Karpas-422 (cell line): ENCODE data around the gene TPX2. TPM values are rescaled to one million over a fixed set of nuclear protein-coding genes. Genes with fewer than 3 reads are reported as not detected.

Experiments used
- DNase-seq: peaks from one replicate; pipeline ENCODE4 v3.0.0-alpha.2; 2015
- H2AFZ ChIP-seq: fragments of 200-600 bp; sonication (generic); 2 replicates; pipeline ENCODE4 v1.6.1; 2014; ENCODE audit warnings: antibody characterized with exemption, low read length, mixed read lengths
- H3K27ac ChIP-seq: fragments of 200-600 bp; sonication (generic); 2 replicates; pipeline ENCODE4 v1.5.1; 2014; ENCODE audit warnings: mild to moderate bottlenecking, low read length, moderate library complexity
- H3K27me3 ChIP-seq: fragments of 200-600 bp; sonication (generic); 2 replicates; pipeline ENCODE4 v1.6.1; 2014; ENCODE audit warnings: low read length, mixed read lengths
- H3K36me3 ChIP-seq: fragments of 200-600 bp; sonication (generic); 2 replicates; pipeline ENCODE4 v1.6.1; 2014; ENCODE audit warnings: low read length, mixed read lengths; ENCODE audit not compliant: insufficient read depth
- H3K4me1 ChIP-seq: fragments of 200-600 bp; sonication (generic); 2 replicates; pipeline ENCODE4 v1.6.1; 2014; ENCODE audit warnings: mild to moderate bottlenecking, low read length, mixed read lengths
- H3K4me2 ChIP-seq: fragments of 200-600 bp; sonication (generic); 2 replicates; pipeline ENCODE4 v1.6.1; 2014; ENCODE audit warnings: low read length, low read depth, mild to moderate bottlenecking; ENCODE audit not compliant: poor library complexity, severe bottlenecking
- H3K4me3 ChIP-seq: fragments of 200-600 bp; sonication (generic); 2 replicates; pipeline ENCODE4 v1.5.1; 2014; ENCODE audit warnings: mild to moderate bottlenecking, antibody characterized with exemption, low read length, mixed read lengths
- H3K79me2 ChIP-seq: fragments of 200-600 bp; sonication (generic); 2 replicates; pipeline ENCODE4 v1.6.1; 2014; ENCODE audit warnings: mild to moderate bottlenecking, low read length, mixed read lengths
- H3K9ac ChIP-seq: fragments of 200-600 bp; sonication (generic); 2 replicates; pipeline ENCODE4 v1.6.0; 2014; ENCODE audit warnings: low read length
- H3K9me2 ChIP-seq: fragments of 200-600 bp; sonication (generic), shearing (Covaris generic); replicated peaks from 2 replicates; pipeline ENCODE4 v1.6.0; 2014; ENCODE audit warnings: mild to moderate bottlenecking, low read length, moderate library complexity; ENCODE audit not compliant: insufficient read depth
- H3K9me3 ChIP-seq: fragments of 300-700, 200-600 bp; sonication (generic); 2 replicates; pipeline ENCODE4 v1.6.1; 2014; ENCODE audit warnings: low read length, mixed read lengths
- H4K20me1 ChIP-seq: fragments of 200-600 bp; sonication (generic); 2 replicates; pipeline ENCODE4 v1.6.1; 2014; ENCODE audit warnings: mild to moderate bottlenecking, antibody characterized with exemption, low read length, low read depth; ENCODE audit not compliant: insufficient read depth
- total RNA-seq: library from RNA; depleted of rRNA; stranded (reverse); fragments of >200 nt; shearing (Covaris generic); gene quantifications from 2 replicates; pipeline ENCODE4 v1.2.3, GENCODE V29; 2014; ENCODE audit warnings: low replicate concordance

Gene TPX2
- total RNA-seq, 1 experiment from 2014 or later: 55.5 TPM

DNA sequence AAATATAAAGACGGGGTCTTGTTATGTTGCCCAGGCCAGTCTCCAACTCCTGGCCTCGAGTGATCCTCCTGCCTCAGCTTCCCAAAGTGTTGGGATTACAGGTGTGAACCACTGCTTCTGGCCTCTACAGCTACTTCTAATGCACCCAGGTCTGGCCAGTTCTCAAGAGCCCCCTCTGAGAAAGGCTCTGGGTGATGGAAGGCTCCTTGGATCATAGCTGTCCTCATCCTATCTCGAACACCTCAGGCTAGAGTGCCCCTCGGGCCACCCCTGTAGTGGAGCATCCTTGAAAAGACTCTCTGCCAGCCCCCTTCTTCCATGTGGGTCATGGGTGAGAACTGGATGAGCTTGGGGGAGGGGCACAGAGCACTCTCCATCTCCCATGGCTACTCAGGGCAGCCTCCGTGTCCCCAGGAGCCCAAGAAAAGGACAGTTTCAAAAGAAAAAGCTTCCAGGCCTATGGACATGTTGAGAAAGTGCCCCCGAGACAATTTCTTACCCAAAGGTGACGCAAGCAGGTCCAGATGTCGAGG is 79.4 kb downstream of the TPX2 start:
- Histone ChIP-seq H3K9me2 (no peaks in the 10 kb centered on the region), H2AFZ (no peak overlapping the region), H3K27ac (no peak overlapping the region), H3K27me3 (no peaks in the 10 kb centered on the region), H3K4me3 (no peak overlapping the region), H3K4me1 (peaks cover 5% of the 10 kb centered on the region; the same call in 1 of the 2 replicates), H3K36me3 (no peaks in the 10 kb centered on the region), H3K4me2 (no peak overlapping the region), H4K20me1 (no peaks in the 10 kb centered on the region), H3K79me2 (no peaks in the 10 kb centered on the region), H3K9ac (no peak overlapping the region), H3K9me3 (no peaks in the 10 kb centered on the region)
- DNase-seq: no peak

DNA sequence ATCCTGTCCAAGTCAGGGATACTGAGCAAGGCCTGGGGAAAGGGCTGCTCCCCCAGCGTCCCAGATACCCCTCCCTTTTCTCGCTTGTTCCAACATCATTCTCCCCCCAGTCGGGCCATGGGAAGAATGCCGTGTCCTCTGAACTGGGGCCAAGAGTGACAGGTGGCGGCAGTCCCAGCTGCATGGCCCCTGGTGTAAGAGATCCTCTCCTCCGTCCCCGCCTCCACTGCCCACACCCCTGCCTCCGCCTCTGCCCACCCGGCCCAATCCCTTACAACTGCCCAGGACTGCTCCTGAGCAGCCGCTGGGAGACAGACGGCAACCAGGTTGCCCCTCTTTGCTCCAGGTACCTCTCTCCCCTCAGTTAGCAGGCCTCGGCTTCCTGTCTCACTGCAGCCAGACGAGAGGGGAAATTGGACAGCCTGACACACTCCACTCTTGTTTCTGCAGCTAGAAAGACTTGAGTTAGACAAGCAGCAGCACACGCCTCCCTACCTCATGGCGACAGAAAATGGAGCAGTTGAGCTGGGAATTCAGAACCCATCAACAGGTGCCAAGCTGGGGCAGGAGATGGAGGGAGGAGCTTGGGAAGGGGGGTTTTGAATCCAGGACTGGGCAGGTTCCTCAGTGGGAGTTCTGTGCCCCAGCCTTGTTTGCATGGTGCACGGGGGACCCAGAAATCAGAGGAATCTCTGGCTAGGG is 80.1 kb downstream of the TPX2 start, which contains the start of gene MYLK2:
TSS of gene MYLK2 (plus strand) at position 274 of the 702 bp plus-strand sequence. CDS start at position 499, 225 bp downstream.
- Histone ChIP-seq H3K4me1 (peaks cover 5% of the 10 kb centered on the region; the same call in 1 of the 2 replicates), H2AFZ (no peak within 1 kb of the TSS), H3K79me2 (no peaks in the 10 kb centered on the region), H3K27ac (no peak within 1 kb of the TSS), H3K4me2 (no peak within 1 kb of the TSS), H3K9ac (no peak within 1 kb of the TSS), H3K36me3 (no peaks in the 10 kb centered on the region), H4K20me1 (no peaks in the 10 kb centered on the region), H3K27me3 (no peaks in the 10 kb centered on the region), H3K9me2 (no peaks in the 10 kb centered on the region), H3K4me3 (no peak within 1 kb of the TSS), H3K9me3 (no peaks in the 10 kb centered on the region)
- no peak for DNase-seq

DNA sequence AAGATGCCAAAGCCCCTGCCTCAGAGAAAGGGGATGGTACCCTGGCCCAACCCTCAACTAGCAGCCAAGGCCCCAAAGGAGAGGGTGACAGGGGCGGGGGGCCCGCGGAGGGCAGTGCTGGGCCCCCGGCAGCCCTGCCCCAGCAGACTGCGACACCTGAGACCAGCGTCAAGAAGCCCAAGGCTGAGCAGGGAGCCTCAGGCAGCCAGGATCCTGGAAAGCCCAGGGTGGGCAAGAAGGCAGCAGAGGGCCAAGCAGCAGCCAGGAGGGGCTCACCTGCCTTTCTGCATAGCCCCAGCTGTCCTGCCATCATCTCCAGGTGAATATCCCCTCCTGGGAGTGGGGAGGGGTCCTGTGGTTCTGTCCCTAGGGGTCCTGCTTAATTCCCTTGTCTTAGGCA is 81.1 kb downstream of the TPX2 start:
- Histone ChIP-seq H3K9me3 (no peaks in the 10 kb centered on the region), H3K79me2 (no peaks in the 10 kb centered on the region), H3K27me3 (no peaks in the 10 kb centered on the region), H3K9ac (no peak overlapping the region), H3K4me2 (no peak overlapping the region), H3K4me1 (peaks cover 5% of the 10 kb centered on the region; the same call in 1 of the 2 replicates), H3K9me2 (no peaks in the 10 kb centered on the region), H3K4me3 (no peak overlapping the region), H4K20me1 (no peaks in the 10 kb centered on the region), H3K27ac (no peak overlapping the region), H2AFZ (no peak overlapping the region), H3K36me3 (no peaks in the 10 kb centered on the region)
- DNase-seq: no peak

DNA sequence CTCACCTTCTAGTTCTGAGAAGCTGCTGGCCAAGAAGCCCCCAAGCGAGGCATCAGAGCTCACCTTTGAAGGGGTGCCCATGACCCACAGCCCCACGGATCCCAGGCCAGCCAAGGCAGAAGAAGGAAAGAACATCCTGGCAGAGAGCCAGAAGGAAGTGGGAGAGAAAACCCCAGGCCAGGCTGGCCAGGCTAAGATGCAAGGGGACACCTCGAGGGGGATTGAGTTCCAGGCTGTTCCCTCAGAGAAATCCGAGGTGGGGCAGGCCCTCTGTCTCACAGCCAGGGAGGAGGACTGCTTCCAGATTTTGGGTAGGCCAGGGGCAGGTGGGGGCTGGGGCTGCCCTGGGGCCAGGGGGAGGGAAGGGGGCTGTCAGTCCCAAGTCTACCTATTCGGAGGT is 82.3 kb downstream of the TPX2 start:
- DNase-seq: no peak
- Histone ChIP-seq H3K4me3 (no peak overlapping the region), H3K9me2 (no peaks in the 10 kb centered on the region), H3K9me3 (no peaks in the 10 kb centered on the region), H3K9ac (no peak overlapping the region), H3K79me2 (no peaks in the 10 kb centered on the region), H3K4me1 (peaks cover 5% of the 10 kb centered on the region; the same call in 1 of the 2 replicates), H3K36me3 (no peaks in the 10 kb centered on the region), H3K4me2 (no peak overlapping the region), H3K27ac (no peak overlapping the region), H3K27me3 (no peaks in the 10 kb centered on the region), H4K20me1 (no peaks in the 10 kb centered on the region), H2AFZ (no peak overlapping the region)

DNA sequence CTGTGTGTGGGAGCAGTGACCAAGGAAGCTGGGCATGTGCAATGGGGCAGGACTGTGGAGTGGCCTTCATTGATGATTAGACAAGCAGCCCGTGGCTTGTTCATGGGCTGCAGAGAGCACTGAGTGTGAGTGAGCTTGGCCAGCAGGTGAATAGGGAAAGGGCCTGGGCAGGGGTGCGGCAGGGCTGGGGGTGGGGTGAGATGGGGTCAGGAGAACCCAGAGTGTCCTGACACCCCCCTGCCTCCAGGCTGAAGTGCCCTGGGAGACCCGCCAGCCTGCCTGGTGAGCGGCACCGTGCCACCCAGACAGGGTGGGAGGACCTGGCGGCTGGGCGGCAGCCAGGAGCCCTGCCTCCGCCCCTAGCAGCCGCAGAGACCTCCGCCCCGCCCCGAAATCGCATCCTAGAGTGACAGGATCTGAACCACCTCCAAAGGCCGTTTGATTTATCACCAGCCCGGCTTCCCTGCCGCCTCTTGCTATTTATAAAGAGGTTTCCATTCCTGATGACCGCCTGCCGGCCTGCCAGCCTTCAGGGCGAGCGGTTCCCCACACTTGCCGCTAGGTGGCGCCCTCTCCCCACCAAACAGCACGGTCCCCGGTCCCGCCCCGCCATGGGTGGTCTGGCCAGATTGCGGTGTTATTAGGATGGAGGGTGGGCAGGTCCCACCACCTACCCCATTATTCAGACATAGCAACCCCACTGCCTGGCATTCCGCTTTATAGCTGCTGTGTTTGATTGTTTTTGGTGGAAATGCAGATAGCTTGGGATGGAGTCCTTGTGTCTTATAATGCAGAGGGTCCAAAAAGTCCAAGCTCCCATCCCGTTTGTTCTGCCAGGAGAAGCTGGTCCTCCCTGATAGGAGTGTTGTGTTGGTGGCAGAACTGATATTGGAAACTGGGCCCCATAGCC is 83.6 kb downstream of the TPX2 start:
- Histone ChIP-seq H3K9me3 (no peaks in the 10 kb centered on the region), H3K36me3 (no peaks in the 10 kb centered on the region), H3K9ac (no peak overlapping the region), H3K9me2 (no peaks in the 10 kb centered on the region), H3K4me3 (no peak overlapping the region), H3K4me1 (peaks cover 5% of the 10 kb centered on the region; the same call in 1 of the 2 replicates), H3K27ac (no peak overlapping the region), H2AFZ (no peak overlapping the region), H3K79me2 (no peaks in the 10 kb centered on the region), H3K27me3 (no peaks in the 10 kb centered on the region), H4K20me1 (no peaks in the 10 kb centered on the region), H3K4me2 (peak overlapping the region; percentile 10)
- peak; percentile 84 for DNase-seq

DNA sequence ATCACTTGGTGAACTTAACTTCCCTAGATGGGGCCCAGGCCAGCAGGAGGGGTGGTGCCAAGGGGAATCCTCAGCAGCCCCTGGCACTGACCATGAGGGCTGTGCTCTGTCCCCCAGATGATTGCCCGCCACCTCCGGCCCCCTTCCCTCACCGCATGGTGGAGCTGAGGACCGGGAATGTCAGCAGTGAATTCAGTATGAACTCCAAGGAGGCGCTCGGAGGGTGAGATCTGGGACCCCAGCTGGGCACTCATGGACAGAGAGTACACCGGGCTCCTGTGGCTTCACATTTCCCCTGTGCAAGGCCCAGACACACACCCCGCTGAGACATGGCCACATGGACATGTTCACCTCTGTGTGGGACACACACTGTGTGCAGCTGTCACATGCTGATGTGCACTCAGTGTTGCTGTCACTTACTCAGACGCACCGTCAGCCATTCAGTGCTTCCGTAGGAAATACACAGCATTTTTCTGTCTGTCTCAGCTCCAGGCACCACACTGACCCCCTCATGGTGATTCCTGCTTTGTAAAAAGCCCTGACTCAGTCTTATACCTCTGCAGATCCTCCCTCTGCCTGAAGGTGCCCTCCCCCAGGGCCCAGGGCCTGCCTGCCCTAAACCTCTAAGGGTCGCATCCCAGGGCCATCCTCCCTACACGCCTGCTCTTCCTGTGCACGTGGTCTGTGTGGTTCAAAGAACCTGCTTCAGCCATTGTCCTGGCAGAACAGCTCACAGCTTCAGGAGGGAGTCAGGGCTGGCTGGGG is 84.5 kb downstream of the TPX2 start:
- no peak for DNase-seq

DNA sequence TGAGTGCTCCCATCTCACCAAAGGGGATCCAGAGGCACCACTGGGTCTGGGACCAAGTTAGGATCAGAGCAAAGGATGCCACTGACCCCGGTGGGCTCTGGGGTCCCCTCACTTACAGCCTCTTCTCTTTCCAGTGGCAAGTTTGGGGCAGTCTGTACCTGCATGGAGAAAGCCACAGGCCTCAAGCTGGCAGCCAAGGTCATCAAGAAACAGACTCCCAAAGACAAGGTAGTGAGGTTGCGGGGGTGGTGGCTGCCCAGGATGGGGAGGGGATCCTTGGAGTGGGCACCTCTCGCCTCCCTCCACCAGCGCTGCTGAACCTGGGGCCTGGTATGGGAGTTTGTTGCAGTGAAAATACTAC is 85.0 kb downstream of the TPX2 start:
- no peak overlapping the region for H3K9ac ChIP-seq
- H3K27me3 ChIP-seq: no peaks in the 10 kb centered on the region
- H3K79me2 ChIP-seq: no peaks in the 10 kb centered on the region
- no peaks in the 10 kb centered on the region for H3K36me3 ChIP-seq
- no peaks in the 10 kb centered on the region for H4K20me1 ChIP-seq
- H3K9me2 ChIP-seq: no peaks in the 10 kb centered on the region
- no peak overlapping the region for H3K27ac ChIP-seq
- no peaks in the 10 kb centered on the region for H3K9me3 ChIP-seq
- DNase-seq: no peak
- no peak overlapping the region for H2AFZ ChIP-seq
- 0 out of 2 replicates have a peak, but pooled peaks cover 3% of the 10 kb centered on the region for H3K4me1 ChIP-seq
- H3K4me2 ChIP-seq: no peak overlapping the region
- H3K4me3 ChIP-seq: no peak overlapping the region

More for the DNA sequence above, 84.5 kb downstream of the TPX2 start:
- Histone ChIP-seq H3K4me2 (no peak overlapping the region), H3K27me3 (no peaks in the 10 kb centered on the region), H2AFZ (no peak overlapping the region), H3K9me3 (no peaks in the 10 kb centered on the region), H3K4me3 (no peak overlapping the region), H3K36me3 (no peaks in the 10 kb centered on the region), H3K9ac (no peak overlapping the region), H3K79me2 (no peaks in the 10 kb centered on the region), H3K9me2 (no peaks in the 10 kb centered on the region), H3K4me1 (0 out of 2 replicates have a peak, but pooled peaks cover 3% of the 10 kb centered on the region), H3K27ac (no peak overlapping the region), H4K20me1 (no peaks in the 10 kb centered on the region)
